ENCODE data around the gene CLMP.
"Not testable (repeated sequence)": the region's sequence is repeated elsewhere in the genome, so short reads cannot be mapped to it uniquely, and the experiment has no call there.

Gene CLMP

DNA sequence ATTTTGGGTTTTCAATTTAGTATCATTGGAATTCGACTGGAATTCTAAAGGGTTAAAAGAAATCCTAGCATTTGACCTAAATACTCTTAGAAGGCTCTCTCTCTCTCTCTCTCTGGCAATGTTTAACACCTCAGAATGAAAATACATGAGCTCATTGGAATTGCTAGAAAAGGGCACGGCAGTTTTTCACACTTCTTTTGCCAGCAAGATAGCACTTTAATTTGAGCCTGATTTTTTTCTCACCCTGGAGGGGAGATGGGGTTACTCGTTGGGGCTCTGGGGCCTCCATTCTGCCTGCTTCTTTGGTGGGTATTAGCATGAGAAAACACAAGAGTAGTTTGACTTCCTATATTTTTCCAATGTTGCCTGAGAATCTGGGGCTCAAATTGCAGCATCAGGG, 22.8 kb upstream of the CLMP start:
- no peak for DNase-seq

DNA sequence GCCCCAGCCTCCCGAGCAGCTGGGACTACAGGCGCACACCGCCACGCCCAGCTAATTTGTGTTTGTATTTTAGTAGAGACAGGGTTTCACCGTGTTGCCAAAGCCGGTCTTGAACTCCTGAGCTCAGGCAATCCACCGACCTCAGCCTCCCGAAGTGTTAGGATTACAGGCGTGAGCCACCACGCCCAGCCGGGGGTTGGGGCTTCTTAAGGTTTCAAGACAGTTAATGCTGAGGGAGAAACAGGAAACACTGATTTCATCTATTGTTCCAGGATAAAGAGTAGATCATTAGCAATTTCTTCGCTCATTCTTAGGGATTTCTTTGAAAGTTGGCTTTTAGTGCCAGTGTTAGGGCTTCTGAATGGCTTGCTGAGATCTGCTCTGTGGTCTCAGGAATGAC, 21.2 kb upstream of the CLMP start:
- DNase-seq: no peak

DNA sequence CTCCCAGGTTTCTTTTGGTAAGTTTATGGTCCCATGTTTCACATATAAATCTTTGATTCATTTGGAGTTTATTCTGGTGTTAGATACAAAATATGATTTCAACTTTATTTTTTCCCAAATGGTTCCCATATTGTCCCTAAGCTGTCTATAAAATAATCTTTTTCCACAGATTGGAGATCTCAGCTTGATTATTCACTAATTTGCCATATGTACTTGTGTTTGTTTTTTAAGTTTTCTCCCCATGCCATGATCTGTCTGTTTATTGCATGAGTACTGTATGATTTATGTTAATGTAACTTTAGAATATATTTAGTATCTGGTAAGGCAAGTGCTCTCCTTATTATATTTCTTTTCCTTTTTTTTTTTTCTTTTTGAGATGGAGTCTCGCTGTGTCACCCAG, 19.9 kb upstream of the CLMP start:
- DNase-seq: no peak

DNA sequence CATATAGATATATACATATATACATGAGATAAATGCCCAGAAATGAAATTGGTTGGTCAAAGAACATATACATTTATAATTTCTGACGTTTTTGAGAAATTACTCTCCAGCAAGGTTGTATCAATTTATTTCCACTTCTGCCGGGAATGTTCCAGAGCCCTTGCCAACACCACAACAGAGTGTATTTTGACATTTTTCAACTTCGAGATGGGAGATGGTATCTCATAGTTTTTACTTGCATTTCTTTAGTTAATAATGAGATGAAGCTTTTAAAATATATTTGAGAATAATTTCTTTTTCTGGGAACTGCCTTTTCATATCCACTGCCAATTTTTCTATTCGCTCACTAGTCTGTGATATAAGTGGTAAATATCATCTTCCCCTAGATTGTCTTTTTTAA, 19.3 kb upstream of the CLMP start:
- no peak for DNase-seq

DNA sequence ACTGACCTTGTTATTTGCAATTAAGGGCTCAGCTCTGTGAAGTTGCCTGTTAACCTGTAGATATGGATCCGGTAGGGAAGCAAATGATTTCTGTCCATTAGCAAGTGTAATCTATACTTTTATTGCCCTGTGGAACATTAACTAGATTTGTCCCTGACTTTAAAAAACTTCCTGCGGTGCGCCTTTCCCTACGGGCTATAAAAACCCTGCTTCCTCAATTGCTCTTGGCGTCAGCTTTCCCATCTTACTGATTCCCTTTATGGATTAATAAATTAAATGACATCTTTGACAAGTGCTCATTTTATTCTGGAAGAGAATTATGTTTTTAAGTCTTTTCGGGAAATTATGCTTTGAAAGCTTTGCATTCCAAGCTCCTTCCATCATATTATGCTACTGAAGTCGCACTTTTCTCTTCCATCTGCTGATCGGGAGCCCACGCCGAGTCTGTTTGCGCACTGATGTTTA, 18.3 kb upstream of the CLMP start:
- DNase-seq: no peak

DNA sequence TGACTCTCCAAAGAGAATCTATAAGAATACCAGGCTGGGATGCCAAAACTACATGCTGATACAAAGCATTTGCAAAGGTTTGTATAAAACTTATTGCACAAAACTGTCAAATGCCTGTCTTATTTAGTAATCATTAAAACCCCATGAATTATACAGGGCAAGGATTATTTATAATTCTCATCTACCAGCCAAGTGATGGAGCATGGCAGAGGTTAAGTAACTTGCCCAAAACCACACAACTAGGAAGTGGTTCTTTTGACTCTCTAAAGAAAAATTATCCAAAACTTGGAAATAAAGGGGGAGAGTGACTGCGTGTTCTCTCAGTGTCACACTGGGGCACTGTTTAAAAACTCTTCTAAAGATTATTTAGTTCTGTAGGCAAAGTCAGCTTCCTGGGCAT, 17.4 kb upstream of the CLMP start:
- no peak for DNase-seq

DNA sequence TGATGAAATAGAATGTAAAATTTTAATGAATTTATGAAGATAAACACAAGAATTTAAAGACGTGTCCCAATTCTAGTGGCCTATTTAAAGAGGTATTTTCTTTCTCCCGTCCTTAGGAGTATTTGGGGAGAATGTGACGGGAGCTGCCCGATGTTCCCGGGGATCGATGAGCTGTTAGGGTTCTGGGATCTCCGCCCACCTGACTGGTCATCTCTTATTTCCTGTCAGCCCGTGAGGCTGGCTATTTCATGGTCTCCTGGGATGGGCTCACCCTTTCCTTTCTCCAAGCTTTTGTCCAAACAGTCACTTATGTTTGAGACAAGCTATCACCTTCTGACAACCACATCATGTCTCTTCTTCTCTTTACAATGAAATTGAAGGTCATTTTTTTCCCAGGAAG, 16.9 kb upstream of the CLMP start:
- DNase-seq: no peak

DNA sequence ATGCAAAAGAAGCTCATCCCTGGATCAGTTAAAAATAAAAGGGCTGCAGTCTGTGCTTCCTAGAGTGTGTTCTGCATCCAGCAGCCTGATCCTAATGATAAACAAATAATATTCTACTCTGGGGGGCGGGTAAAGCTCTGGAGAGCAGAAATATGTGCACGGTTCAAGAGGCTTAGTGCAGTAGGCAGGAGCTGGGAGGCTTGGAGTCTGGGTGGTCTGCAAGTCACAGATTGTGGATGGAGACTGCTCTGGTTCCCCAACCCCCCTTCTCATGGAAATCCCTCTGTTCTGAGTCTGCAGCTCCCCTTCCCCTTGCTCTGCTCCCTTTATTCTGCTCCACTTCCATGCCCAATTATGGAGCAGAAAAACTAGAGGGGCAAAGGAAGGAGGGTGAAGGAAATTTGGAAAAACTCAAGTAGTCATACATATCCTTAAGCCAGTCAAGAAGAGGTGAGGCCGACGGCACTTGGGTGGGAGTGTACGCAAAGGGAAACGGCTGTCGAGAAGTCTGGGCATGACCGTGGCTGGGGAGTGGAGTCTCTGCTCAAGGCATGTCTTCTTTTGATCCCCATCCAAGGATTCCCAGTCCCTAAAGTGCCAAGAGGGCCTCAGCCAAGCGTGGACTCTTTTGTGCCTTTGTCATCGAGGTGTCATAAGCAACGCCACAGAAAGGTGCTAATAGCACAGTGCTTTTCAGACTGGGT, 16.3 kb upstream of the CLMP start:
- no peak for DNase-seq

DNA sequence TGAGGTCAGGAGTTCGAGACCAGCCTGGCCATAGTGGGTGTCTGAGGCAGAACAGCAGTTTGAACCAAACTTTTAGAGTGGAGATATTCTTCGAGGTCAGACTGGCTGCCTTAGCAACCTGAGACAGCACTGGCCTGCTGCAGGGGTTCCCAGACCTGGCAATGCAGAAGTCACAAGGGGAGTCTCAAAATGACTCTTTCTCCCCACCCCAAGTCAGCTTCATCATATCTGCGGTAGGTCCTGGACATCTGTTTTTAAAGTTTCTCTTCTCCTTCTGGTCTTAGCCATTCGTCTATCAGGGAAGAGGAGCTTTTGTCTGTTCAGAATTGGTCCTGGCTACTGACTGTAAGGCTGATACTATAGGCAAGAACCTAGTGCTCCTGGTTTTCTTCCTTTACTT, 14.5 kb upstream of the CLMP start:
- DNase-seq: no peak

DNA sequence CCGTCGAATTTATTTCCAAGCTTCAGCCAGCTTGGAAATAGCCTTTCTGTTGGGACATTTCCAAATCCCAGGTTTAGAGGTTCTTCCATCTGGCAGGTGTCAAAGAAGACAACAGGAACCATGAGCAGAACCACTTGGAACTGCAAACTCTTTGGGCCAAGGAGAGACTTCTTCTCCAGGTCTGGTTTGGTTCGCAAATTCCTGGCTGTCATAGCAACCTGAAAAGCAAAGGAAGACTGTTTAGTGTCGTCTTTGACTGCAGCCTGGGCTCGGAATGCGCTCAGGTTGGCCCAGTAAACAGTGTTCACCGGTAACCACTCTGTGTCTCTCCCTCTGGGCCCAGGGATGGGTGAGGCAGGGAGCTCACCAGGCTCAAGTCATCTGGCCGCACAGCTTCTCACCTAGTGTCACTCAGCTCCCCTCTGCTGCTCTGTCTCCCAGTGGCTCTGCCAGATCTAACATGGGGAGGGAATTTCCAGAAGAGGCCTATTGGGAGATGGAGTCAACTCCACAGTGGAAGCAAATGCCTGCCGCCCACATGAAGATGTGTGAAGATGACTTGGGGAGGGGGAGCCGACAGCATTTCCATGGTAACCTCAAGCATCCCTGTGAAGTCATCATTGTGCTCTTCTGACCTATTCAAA, 11.9 kb upstream of the CLMP start:
- no peak for DNase-seq

DNA sequence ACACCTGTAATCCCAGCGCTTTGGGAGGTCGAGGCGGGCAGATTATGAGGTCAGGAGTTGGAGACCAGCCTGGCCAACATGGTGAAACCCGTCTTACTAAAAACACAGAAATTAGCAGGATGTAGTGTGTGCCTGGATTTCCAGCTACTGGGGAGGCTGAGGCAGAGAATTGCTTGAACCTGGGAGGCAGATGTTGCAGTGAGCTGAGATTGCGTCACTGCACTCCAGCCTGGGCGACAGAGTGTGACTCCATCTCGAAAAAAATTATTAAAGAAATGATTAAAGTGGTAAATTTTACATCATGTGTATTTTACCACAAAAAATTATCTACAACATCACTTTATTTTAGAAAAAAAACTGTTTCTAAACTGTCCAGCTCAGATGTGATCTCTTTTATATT, 11.0 kb upstream of the CLMP start:
- DNase-seq: not testable (repeated sequence)

DNA sequence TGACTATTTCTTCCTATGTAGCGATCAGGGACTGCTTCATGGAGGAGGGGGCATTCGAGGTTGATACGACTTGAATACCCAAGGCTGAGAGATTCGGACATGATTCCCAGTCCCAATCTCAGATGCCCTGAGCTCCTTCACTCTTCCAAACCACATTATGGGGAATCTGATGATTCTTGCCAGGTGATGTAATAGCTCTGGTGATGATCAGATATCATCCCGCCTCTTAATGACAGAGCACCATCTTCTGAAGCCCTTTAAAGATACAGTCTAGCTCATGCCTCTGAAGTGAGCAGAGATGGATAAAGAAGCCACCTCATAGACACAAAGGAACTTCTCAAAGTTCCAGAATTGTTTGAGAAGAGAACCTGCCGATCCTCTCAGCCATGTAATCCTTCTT, 8.9 kb upstream of the CLMP start:
- DNase-seq: no peak

DNA sequence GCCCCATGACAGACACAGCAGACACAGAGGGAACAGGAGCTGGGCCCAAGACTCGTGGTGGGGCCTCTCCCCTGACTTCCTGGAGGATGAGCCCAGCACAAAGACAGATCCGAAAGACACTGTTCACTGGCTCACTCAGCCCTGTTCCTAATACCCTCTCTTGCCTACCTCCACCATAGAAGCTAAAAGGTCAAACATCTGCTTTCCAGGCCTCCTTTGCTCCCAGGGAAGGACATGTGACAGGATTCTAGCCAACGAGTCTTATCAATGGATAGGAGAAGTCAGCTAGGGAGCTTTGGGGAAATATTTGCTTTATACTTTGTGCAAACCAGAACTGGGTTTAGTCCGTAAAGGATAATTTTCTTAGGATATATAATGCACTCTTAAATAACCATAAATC, 8.4 kb upstream of the CLMP start:
- DNase-seq: no peak

DNA sequence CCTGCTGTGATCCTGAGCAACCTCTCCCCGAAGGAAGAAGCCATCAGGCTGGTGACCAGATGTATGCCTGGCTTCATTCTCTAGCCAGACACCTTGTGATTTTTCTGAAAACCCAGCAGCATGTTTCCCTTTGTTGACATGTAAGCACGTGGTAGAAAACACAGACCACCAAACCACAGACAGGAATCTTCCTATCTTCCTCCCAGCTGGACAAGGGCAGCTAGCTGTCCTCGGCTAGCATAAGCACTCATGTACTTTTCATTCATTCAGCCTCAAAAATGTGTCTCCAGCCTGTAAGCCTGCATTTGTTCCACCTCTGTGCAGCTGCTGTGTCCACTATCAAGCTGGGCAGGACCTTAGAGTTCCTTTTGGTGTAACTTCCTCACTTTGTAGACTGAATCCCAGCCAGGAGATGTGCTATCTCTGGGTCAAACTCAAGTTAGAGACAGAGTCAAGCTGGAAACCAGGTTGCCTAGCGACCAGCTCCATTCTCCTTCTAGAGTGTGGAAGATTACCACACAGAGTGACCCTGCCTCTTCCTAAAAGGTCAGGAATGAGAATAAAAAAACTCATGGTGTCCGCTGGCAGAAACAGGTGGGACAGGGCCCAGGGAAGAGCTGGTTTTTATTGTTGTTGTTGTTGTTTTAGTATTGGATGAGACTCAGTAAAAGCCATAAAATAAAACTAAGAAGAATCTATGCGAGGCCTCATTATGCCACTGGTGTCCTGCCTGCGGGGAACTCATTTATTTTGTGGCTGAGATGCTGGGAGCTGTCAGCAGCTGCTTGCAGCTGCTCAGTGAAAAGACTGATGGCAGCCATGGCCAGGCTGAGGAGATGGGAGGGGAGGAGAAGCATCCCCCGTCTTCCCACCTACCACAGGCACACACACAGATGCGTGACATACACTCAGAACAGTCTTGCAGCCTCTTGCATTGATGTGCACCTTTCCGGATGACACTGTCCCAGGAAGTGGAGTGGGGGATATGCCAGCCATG, 7.4 kb upstream of the CLMP start:
- DNase-seq: no peak

DNA sequence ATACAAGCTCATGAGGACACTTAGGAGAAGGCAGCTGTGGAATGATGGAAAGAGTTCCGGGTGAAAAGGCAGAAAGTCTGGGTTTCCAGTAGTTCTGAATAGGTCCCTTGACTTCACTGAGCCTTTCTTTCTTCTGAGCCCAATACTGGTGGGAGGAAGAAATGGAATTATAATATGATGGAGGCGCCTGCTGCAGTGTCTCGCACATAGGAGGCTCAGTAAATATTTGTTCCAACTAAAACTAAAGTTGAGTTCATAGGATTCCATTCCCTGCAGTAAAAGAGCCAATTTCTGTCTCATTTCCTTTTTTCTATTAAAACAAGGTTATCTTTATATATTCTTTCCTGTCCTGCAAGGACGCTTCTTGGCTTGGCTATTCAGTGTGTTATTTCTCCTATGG, 5.2 kb upstream of the CLMP start:
- no peak for DNase-seq

DNA sequence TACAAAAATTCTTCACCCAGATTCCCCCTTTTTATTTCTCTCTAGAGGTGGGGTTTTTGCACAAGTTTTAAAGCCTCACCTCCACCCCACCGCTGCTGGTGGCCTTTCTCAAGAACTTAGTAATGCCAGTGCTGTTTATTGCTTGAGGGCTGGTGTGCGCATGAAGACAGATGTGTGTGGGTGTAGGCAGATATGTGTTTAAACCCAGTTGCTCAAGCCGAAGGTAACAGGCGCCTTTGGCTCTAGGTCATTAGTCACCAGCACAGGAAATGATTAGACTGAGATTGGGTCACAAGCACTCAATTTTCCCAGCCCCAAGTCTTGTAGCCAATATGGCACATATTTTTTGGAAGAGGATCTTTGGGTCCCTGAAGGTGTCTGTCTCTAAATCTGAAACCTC, 2.7 kb upstream of the CLMP start:
- DNase-seq: no peak

DNA sequence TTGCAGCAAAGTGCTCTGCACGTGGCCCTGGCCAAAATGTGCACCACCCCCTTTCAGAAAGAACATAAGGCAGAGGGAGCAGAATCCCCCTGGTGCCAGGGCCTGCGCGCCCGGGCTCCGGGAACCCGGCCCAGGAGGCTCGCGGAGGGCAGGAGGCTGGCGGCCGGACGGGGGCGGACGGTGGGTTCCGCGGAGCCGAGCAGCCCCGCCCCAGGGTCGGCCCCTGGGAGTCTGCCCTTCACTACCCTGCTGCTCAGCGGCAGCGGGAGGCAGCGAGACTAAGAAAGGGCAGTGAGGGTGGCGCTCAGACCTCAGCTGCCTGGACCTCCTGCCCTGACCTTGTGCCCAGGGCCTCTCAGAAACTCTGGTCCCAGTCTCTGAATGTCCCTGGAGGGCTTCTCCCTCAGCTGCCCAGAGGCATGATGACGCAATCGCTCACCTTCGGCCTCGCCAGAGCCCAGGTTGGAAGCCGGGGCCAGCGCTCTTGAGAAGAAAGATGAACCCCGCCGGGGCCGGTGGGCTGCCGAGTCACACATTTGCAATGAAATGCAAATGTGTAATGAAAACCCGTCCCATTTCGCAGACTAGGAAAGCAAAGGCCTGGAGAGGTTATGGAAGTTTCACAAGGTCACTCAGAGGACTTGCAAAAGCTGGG, 1.1 kb upstream of the CLMP start:
- no peak for DNase-seq

DNA sequence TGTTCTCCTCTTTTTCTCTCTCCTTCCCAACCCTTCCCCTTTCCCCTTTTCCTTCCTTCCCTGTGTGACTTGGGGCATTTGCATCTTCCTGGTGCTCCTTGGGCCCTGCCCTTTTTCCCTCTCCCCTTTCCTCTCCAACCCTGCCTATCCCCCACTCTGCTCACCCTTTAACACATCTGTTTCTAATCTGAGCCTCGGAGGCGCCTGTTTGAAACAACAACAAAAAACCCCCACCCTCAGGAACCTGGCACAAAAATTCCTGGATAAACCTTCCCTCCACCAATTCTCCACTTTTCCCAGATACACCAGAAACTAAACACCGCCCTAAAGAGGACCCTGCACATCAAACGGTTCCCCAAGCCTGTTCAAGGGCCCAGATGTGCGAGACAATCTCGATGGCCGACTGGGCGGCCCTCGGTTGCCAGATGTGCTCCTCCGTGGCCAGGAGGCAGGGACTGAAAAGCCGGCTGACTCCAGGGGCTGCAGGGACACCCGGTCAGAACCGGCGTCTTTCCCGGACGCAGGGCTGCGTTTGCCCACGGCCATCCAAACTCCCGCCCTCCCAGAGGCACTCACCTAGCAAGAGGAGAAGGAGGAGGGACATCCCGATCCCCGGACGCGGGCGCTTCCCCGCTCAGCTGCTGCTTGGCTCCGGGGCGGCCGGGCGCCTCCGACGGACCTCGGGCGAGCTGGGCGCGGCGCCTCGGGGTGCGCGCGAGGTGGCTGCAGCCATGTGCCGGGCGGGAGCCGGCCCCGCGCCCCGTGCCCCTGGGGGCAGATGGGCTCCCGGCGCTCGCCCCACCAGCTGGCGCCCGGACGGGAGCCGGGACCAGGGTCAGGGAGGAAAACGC, 486 bp downstream of the CLMP start:
- peak; percentile 36 for DNase-seq

DNA sequence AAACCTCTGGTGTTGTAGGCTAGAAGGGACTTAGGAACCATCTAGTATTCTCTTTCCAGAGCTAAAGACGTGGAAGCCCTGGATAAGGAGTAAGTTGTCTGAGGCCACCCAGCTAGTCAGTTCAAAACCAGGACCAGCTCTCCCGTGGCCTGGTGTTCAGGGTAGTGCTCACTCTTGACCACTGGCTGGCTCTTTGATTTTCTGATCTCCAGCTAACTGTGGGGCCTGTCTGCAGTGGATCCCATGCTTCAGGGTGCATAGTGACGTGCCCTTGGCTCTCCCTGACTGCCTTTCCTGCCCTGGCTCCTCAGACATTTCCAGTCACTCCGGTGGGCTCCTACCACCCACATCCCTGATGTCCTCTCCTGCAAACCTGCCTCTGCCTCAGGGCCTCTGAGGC, 1.3 kb downstream of the CLMP start:
- DNase-seq: no peak

DNA sequence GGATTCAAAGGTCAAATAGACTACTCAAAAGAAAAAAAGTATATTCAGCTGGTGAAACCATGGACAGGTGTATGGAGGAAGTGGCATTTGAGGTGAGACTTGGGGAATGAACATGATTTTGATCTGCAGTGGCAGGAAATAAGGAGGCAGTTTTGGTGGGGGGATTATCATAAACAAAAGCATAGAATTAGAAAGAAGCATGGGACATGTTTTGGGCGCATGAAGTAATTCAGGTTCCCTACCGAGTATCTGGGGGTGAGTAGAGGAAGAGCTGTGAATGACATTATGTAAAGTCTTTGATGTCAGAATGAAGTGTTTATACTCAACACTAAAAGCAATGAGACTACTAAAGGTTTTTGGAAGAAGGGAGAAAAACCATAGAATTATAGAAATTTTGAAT, 3.1 kb downstream of the CLMP start:
- no peak for DNase-seq

DNA sequence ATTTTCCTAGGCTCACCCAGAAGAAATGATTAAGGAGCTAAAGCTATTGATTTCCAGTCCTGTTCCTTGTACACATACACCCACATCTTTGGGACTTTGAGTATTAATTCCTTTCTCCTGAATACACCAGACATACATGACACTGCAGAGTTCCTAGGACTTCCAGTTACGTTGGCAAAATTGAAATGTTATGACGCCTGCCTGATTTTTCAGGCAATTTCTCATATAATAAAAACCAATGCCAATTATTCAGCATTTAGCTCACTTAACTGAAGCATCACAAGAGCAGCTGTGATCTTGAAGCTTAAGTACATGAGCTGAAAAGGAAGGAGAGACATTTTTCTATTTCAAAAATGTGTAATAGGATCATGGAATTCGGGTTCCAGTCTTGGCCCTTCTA, 4.5 kb downstream of the CLMP start:
- DNase-seq: no peak

DNA sequence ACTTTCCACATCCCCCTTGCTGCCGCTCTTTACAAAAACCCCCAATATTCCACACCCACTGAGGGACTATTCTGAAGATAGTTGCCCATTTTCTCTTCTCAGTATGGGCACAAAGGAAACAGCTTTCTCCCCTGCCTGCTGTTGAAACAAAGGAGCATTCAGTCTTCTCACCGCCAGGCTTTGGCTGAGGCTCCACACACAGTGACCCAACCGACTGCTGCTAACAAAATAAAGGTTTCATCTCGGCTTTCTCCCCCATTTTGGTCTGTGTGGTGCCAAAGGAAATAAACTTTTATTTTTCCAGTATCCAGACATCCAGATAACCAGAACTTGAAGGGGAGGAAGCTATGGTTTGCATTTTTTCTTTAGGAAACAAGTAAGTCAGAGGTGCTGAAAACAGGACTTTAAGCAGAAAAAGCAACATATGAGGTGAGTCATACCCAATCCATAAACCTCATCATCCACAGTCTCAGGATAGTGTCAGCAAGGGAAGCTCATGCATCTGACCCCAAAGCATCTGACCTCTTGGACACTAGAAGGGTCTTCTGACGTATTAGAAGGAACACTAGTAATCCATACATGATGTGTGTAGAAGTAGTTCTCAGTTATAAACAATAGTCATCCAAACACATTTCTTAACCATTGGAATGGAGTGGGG, 6.4 kb downstream of the CLMP start:
- no peak for DNase-seq

All from NCI-H2029 (cell line).